GM20000 (cell line): Measurements from ENCODE around the gene DTNBP1.

Experiments
- DNase-seq: peaks from one replicate; pipeline ENCODE4 v3.0.0; 2012; ENCODE audit warnings: low spot score
- CTCF ChIP-seq: IDR thresholded peaks from 2 replicates; pipeline ENCODE4 v1.5.1; 2012; ENCODE audit warnings: mild to moderate bottlenecking, control low read depth; ENCODE audit errors: extremely low read depth, missing control alignments

The DTNBP1 gene

GRCh38 chr6:15539722-15540270 lies 123.0 kb downstream of the DTNBP1 start:
- no peak for DNase-seq
- TF ChIP-seq CTCF: no peak

- no peak for DNase-seq
- TF ChIP-seq CTCF: no peak
These were observed 123.9 kb downstream of the DTNBP1 start for GRCh38 chr6:15538766-15539495.

GRCh38 chr6:15538106-15538505 lies 124.7 kb downstream of the DTNBP1 start:
- no peak for TF ChIP-seq CTCF
- no peak for DNase-seq

GRCh38 chr6:15536198-15536955 lies 126.5 kb downstream of the DTNBP1 start:
- DNase-seq: no peak
- TF ChIP-seq CTCF: no peak

GRCh38 chr6:15535495-15536197 lies 127.2 kb downstream of the DTNBP1 start:
- TF ChIP-seq CTCF: no peak
- DNase-seq: no peak

GRCh38 chr6:15534974-15535373 lies 127.9 kb downstream of the DTNBP1 start:
- no peak for TF ChIP-seq CTCF
- no peak for DNase-seq
